Neutrophil (primary cell): ENCODE results near the gene USP5.

Source experiments
- H3K27ac ChIP-seq: fragments of 200-600 bp; sonication (generic); 2 replicates; pipeline ENCODE4 v1.5.1; 2016; ENCODE audit warnings: mild to moderate bottlenecking, moderate library complexity
- H3K27me3 ChIP-seq: fragments of 200-600 bp; sonication (generic); 2 replicates; pipeline ENCODE4 v1.6.0; 2016; ENCODE audit warnings: mild to moderate bottlenecking
- H3K36me3 ChIP-seq: fragments of 200-600 bp; sonication (generic); 2 replicates; pipeline ENCODE4 v1.5.1; 2017
- H3K4me1 ChIP-seq, 2 experiments: fragments of 200-600 bp in 1 of 2; sonication (generic) in 1 of 2; 1 replicate in 1 of 2; 2 replicates in 1 of 2; pipeline versions ENCODE4 v1.5.1 to v1.6.1; 2013 to 2016; ENCODE audit warnings: low read depth in 1 of 2, low read length in 1 of 2, mild to moderate bottlenecking in 1 of 2, moderate library complexity in 1 of 2; ENCODE audit not compliant: control insufficient read depth in 1 of 2, insufficient read depth in 1 of 2
- H3K4me3 ChIP-seq, 2 experiments: fragments of 200-600 bp in 1 of 2; sonication (generic) in 1 of 2; 1 replicate in 1 of 2; 2 replicates in 1 of 2; pipeline ENCODE4 v1.5.1; 2013 to 2016; ENCODE audit warnings: low read depth in 1 of 2, low read length in 1 of 2, mild to moderate bottlenecking in 1 of 2, moderate library complexity in 1 of 2
- H3K9me3 ChIP-seq: fragments of 200-600 bp; sonication (generic); 2 replicates; pipeline ENCODE4 v1.5.1; 2016
- TF ChIP-seq, protein P1 (sequence below): fragments of 200-600 bp; sonication (generic); IDR thresholded peaks from 2 replicates; pipeline ENCODE4 v1.5.1; 2016; ENCODE audit warnings: antibody characterized with exemption

The USP5 gene

GRCh38 chr12:6912164-6912935 lies 60.4 kb downstream of the USP5 start:
- H3K27ac ChIP-seq = no peak overlapping the region
- H3K4me1 ChIP-seq = peaks cover 7 to 13% of the 10 kb centered on the region in 2 experiments
- no peaks in the 10 kb centered on the region for H3K9me3 ChIP-seq
- TF ChIP-seq, protein P1, sequence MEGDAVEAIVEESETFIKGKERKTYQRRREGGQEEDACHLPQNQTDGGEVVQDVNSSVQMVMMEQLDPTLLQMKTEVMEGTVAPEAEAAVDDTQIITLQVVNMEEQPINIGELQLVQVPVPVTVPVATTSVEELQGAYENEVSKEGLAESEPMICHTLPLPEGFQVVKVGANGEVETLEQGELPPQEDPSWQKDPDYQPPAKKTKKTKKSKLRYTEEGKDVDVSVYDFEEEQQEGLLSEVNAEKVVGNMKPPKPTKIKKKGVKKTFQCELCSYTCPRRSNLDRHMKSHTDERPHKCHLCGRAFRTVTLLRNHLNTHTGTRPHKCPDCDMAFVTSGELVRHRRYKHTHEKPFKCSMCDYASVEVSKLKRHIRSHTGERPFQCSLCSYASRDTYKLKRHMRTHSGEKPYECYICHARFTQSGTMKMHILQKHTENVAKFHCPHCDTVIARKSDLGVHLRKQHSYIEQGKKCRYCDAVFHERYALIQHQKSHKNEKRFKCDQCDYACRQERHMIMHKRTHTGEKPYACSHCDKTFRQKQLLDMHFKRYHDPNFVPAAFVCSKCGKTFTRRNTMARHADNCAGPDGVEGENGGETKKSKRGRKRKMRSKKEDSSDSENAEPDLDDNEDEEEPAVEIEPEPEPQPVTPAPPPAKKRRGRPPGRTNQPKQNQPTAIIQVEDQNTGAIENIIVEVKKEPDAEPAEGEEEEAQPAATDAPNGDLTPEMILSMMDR = no peak
- no peaks in the 10 kb centered on the region for H3K36me3 ChIP-seq
- no peak overlapping the region for H3K4me3 ChIP-seq
- H3K27me3 ChIP-seq = peaks cover 77% of the 10 kb centered on the region

GRCh38 chr12:6914246-6914946 lies 62.4 kb downstream of the USP5 start, which contains the start of gene ENO2:
TSS of gene ENO2 (plus strand) at chr12:6914580. CDS start at chr12:6915833, 1,253 bp downstream.
- no peaks in the 10 kb centered on the region for H3K36me3 ChIP-seq
- H3K4me3 ChIP-seq = peak within 1 kb of the TSS in 1 of 2 experiments; percentile 44
- TF ChIP-seq, protein P1 = no peak
- H3K27ac ChIP-seq = no peak within 1 kb of the TSS
- H3K4me1 ChIP-seq = peaks cover 7 to 13% of the 10 kb centered on the region in 2 experiments
- H3K9me3 ChIP-seq = no peaks in the 10 kb centered on the region
- peaks cover 89% of the 10 kb centered on the region for H3K27me3 ChIP-seq

DNA sequence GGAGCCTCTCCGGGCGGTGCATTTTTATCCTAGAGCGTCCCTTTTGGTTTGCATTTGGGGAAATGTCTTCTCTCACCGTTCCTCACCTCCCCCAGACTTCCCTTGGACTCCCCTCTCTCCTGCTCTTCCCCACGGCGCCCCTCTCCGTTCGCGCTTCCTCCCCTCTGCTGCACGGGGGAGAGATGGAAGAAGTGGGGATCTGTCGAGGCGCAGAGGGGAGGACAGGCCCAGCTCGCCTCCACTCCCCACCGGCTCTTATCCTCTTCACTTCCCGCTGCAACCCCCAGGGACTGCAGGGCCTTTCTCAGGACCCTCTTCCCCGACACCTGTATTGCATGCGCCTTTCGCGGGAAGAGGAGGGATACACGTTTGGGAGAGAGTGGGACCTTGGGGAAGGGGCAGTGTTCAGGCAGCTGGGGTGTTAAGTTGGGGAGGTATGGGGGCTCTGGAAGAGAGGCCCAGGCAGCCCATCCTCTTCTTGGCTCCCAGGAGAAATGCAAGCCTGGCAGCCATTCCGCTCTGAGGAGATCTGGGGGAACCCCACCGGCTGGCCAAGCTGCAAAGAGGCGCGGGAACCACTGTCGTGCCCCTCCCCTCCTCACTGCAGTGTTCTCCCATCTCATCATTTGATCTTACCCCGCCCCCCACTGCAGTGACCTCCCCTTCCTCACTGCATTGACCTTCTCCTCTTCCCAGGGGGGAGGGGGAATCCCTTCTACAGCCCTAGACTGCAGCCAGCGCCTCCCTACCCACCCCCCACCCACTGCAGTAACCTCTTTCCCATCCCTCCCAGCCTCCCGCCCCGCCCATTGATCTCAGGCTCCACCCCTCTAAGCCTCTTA lies 63.2 kb downstream of the USP5 start:
- Histone ChIP-seq H3K27me3 (peaks cover 91% of the 10 kb centered on the region), H3K27ac (no peak overlapping the region), H3K9me3 (no peaks in the 10 kb centered on the region), H3K36me3 (no peaks in the 10 kb centered on the region), H3K4me1 (peaks cover 7 to 13% of the 10 kb centered on the region in 2 experiments), H3K4me3 (peak overlapping the region in 1 of 2 experiments; percentile 44)
- TF ChIP-seq, protein P1 = no peak

- H3K36me3 ChIP-seq = no peaks in the 10 kb centered on the region
- no peaks in the 10 kb centered on the region for H3K9me3 ChIP-seq
- H3K4me3 ChIP-seq = no peak overlapping the region
- peaks cover 91% of the 10 kb centered on the region for H3K27me3 ChIP-seq
- H3K27ac ChIP-seq = no peak overlapping the region
- peaks cover 7 to 13% of the 10 kb centered on the region in 2 experiments for H3K4me1 ChIP-seq
- TF ChIP-seq, protein P1 = no peak
Measured at GRCh38 chr12:6915789-6916285, 63.9 kb downstream of the USP5 start.
